ENCODE data around the gene PEA15. TPM values are rescaled to one million over a fixed set of nuclear protein-coding genes. Genes with fewer than 3 reads are reported as not detected.

The PEA15 gene
- polyA plus RNA-seq, 4 donors = 15.2 to 116 (median 47.9) TPM

- Histone ChIP-seq H3K27me3 (ENCODE audit: control insufficient read depth in 3 of 3, insufficient read depth in 3 of 3, low read length in 3 of 3) (no peaks in the 10 kb centered on the region), H3K27ac (ENCODE audit: low read depth in 1 of 3, low read length in 2 of 3) (no peak overlapping the region), H3K4me3 (ENCODE audit: low read depth in 1 of 3, low read length in 3 of 3) (no peak overlapping the region), H3K4me1 (ENCODE audit: control insufficient read depth in 3 of 3, insufficient read depth in 2 of 3, low read depth in 1 of 3, low read length in 2 of 3) (no peaks in the 10 kb centered on the region), H3K36me3 (ENCODE audit: control insufficient read depth in 3 of 3, insufficient read depth in 2 of 3, low read depth in 1 of 3, low read length in 3 of 3) (peaks cover 17 to 47% (median 43%) of the 10 kb centered on the region in 3 donors), H3K9me3 (ENCODE audit: control insufficient read depth in 2 of 2, insufficient read depth in 1 of 2, low read depth in 1 of 2, low read length in 1 of 2) (no peaks in the 10 kb centered on the region)
- 97 to 100% (median 97%) methylated on average over 1 of the region's 1 CpG for WGBS, 3 donors
- FAIRE-seq = no peak
- no peak for DNase-seq
These were observed 22.4 kb downstream of the PEA15 start for GRCh38 chr1:160227561-160227960.

GRCh38 chr1:160228431-160228830 is 23.2 kb downstream of the PEA15 start:
- Histone ChIP-seq H3K36me3 (ENCODE audit: control insufficient read depth in 3 of 3, insufficient read depth in 2 of 3, low read depth in 1 of 3, low read length in 3 of 3) (peaks cover 17 to 44% (median 39%) of the 10 kb centered on the region in 3 donors), H3K9me3 (ENCODE audit: control insufficient read depth in 2 of 2, insufficient read depth in 1 of 2, low read depth in 1 of 2, low read length in 1 of 2) (no peaks in the 10 kb centered on the region), H3K27ac (ENCODE audit: low read depth in 1 of 3, low read length in 2 of 3) (no peak overlapping the region), H3K4me3 (ENCODE audit: low read depth in 1 of 3, low read length in 3 of 3) (no peak overlapping the region), H3K4me1 (ENCODE audit: control insufficient read depth in 3 of 3, insufficient read depth in 2 of 3, low read depth in 1 of 3, low read length in 2 of 3) (no peaks in the 10 kb centered on the region), H3K27me3 (ENCODE audit: control insufficient read depth in 3 of 3, insufficient read depth in 3 of 3, low read length in 3 of 3) (no peaks in the 10 kb centered on the region)
- FAIRE-seq (no peak), DNase-seq (no peak)

- no peak for FAIRE-seq
- no peaks in the 10 kb centered on the region for H3K4me1 ChIP-seq (ENCODE audit: control insufficient read depth in 3 of 3, insufficient read depth in 2 of 3, low read depth in 1 of 3, low read length in 2 of 3)
- peaks cover 10 to 31% (median 23%) of the 10 kb centered on the region in 3 donors for H3K36me3 ChIP-seq (ENCODE audit: control insufficient read depth in 3 of 3, insufficient read depth in 2 of 3, low read depth in 1 of 3, low read length in 3 of 3)
- no peak overlapping the region for H3K4me3 ChIP-seq (ENCODE audit: low read depth in 1 of 3, low read length in 3 of 3)
- no peaks in the 10 kb centered on the region for H3K9me3 ChIP-seq (ENCODE audit: control insufficient read depth in 2 of 2, insufficient read depth in 1 of 2, low read depth in 1 of 2, low read length in 1 of 2)
- no peak for DNase-seq
- H3K27ac ChIP-seq (ENCODE audit: low read depth in 1 of 3, low read length in 2 of 3) = no peak overlapping the region
- H3K27me3 ChIP-seq (ENCODE audit: control insufficient read depth in 3 of 3, insufficient read depth in 3 of 3, low read length in 3 of 3) = no peaks in the 10 kb centered on the region
These were observed 27.7 kb downstream of the PEA15 start for GRCh38 chr1:160232911-160233310.

GRCh38 chr1:160236806-160237205 is 31.6 kb downstream of the PEA15 start:
- no peak overlapping the region for H3K4me3 ChIP-seq (ENCODE audit: low read depth in 1 of 3, low read length in 3 of 3)
- no peak for DNase-seq
- no peak overlapping the region for H3K27ac ChIP-seq (ENCODE audit: low read depth in 1 of 3, low read length in 2 of 3)
- no peak for FAIRE-seq
- H3K9me3 ChIP-seq (ENCODE audit: control insufficient read depth in 2 of 2, insufficient read depth in 1 of 2, low read depth in 1 of 2, low read length in 1 of 2) = no peaks in the 10 kb centered on the region
- H3K4me1 ChIP-seq (ENCODE audit: control insufficient read depth in 3 of 3, insufficient read depth in 2 of 3, low read depth in 1 of 3, low read length in 2 of 3) = no peaks in the 10 kb centered on the region
- peaks cover 16 to 33% (median 27%) of the 10 kb centered on the region in 3 donors for H3K36me3 ChIP-seq (ENCODE audit: control insufficient read depth in 3 of 3, insufficient read depth in 2 of 3, low read depth in 1 of 3, low read length in 3 of 3)
- 88 to 90% (median 90%) methylated on average over 5 of the region's 5 CpGs for WGBS, 3 donors
- no peaks in the 10 kb centered on the region for H3K27me3 ChIP-seq (ENCODE audit: control insufficient read depth in 3 of 3, insufficient read depth in 3 of 3, low read length in 3 of 3)

- no peak overlapping the region for H3K27ac ChIP-seq (ENCODE audit: low read depth in 1 of 3, low read length in 2 of 3)
- no peaks in the 10 kb centered on the region for H3K4me1 ChIP-seq (ENCODE audit: control insufficient read depth in 3 of 3, insufficient read depth in 2 of 3, low read depth in 1 of 3, low read length in 2 of 3)
- DNase-seq = no peak
- peaks cover 17 to 30% (median 28%) of the 10 kb centered on the region in 3 donors for H3K36me3 ChIP-seq (ENCODE audit: control insufficient read depth in 3 of 3, insufficient read depth in 2 of 3, low read depth in 1 of 3, low read length in 3 of 3)
- no peak for FAIRE-seq
- no peaks in the 10 kb centered on the region for H3K9me3 ChIP-seq (ENCODE audit: control insufficient read depth in 2 of 2, insufficient read depth in 1 of 2, low read depth in 1 of 2, low read length in 1 of 2)
- no peak overlapping the region for H3K4me3 ChIP-seq (ENCODE audit: low read depth in 1 of 3, low read length in 3 of 3)
- 91 to 96% (median 95%) methylated on average over 2 of the region's 2 CpGs for WGBS, 3 donors
- no peaks in the 10 kb centered on the region for H3K27me3 ChIP-seq (ENCODE audit: control insufficient read depth in 3 of 3, insufficient read depth in 3 of 3, low read length in 3 of 3)
These were observed 32.4 kb downstream of the PEA15 start for GRCh38 chr1:160237558-160237957.

- FAIRE-seq (no peak), DNase-seq (no peak)
- 90 to 94% (median 91%) methylated on average over 5 of the region's 5 CpGs for WGBS, 3 donors
- Histone ChIP-seq H3K9me3 (ENCODE audit: control insufficient read depth in 2 of 2, insufficient read depth in 1 of 2, low read depth in 1 of 2, low read length in 1 of 2) (no peaks in the 10 kb centered on the region), H3K4me1 (ENCODE audit: control insufficient read depth in 3 of 3, insufficient read depth in 2 of 3, low read depth in 1 of 3, low read length in 2 of 3) (no peaks in the 10 kb centered on the region), H3K36me3 (ENCODE audit: control insufficient read depth in 3 of 3, insufficient read depth in 2 of 3, low read depth in 1 of 3, low read length in 3 of 3) (peaks cover 17 to 31% (median 27%) of the 10 kb centered on the region in 3 donors), H3K27me3 (ENCODE audit: control insufficient read depth in 3 of 3, insufficient read depth in 3 of 3, low read length in 3 of 3) (no peaks in the 10 kb centered on the region), H3K4me3 (ENCODE audit: low read depth in 1 of 3, low read length in 3 of 3) (no peak overlapping the region), H3K27ac (ENCODE audit: low read depth in 1 of 3, low read length in 2 of 3) (no peak overlapping the region)
These were observed 33.2 kb downstream of the PEA15 start for GRCh38 chr1:160238408-160238807.

- no peak for DNase-seq
- FAIRE-seq = no peak
- H3K27ac ChIP-seq (ENCODE audit: low read depth in 1 of 3, low read length in 2 of 3) = no peak overlapping the region
- H3K27me3 ChIP-seq (ENCODE audit: control insufficient read depth in 3 of 3, insufficient read depth in 3 of 3, low read length in 3 of 3) = no peaks in the 10 kb centered on the region
- WGBS, 3 donors = 96 to 98% (median 97%) methylated on average over 24 of the region's 24 CpGs
- H3K9me3 ChIP-seq (ENCODE audit: control insufficient read depth in 2 of 2, insufficient read depth in 1 of 2, low read depth in 1 of 2, low read length in 1 of 2) = no peaks in the 10 kb centered on the region
- H3K4me1 ChIP-seq (ENCODE audit: control insufficient read depth in 3 of 3, insufficient read depth in 2 of 3, low read depth in 1 of 3, low read length in 2 of 3) = no peaks in the 10 kb centered on the region
- H3K36me3 ChIP-seq (ENCODE audit: control insufficient read depth in 3 of 3, insufficient read depth in 2 of 3, low read depth in 1 of 3, low read length in 3 of 3) = peaks cover 17 to 31% (median 27%) of the 10 kb centered on the region in 3 donors
- no peak overlapping the region for H3K4me3 ChIP-seq (ENCODE audit: low read depth in 1 of 3, low read length in 3 of 3)
These were observed 34.6 kb downstream of the PEA15 start for GRCh38 chr1:160239582-160240299.

- H3K36me3 ChIP-seq (ENCODE audit: control insufficient read depth in 3 of 3, insufficient read depth in 2 of 3, low read depth in 1 of 3, low read length in 3 of 3) = peaks cover 10 to 19% (median 17%) of the 10 kb centered on the region in 3 donors
- H3K27ac ChIP-seq (ENCODE audit: low read depth in 1 of 3, low read length in 2 of 3) = no peak overlapping the region
- H3K4me3 ChIP-seq (ENCODE audit: low read depth in 1 of 3, low read length in 3 of 3) = no peak overlapping the region
- no peaks in the 10 kb centered on the region for H3K9me3 ChIP-seq (ENCODE audit: control insufficient read depth in 2 of 2, insufficient read depth in 1 of 2, low read depth in 1 of 2, low read length in 1 of 2)
- no peak for FAIRE-seq
- no peaks in the 10 kb centered on the region for H3K27me3 ChIP-seq (ENCODE audit: control insufficient read depth in 3 of 3, insufficient read depth in 3 of 3, low read length in 3 of 3)
- no peaks in the 10 kb centered on the region for H3K4me1 ChIP-seq (ENCODE audit: control insufficient read depth in 3 of 3, insufficient read depth in 2 of 3, low read depth in 1 of 3, low read length in 2 of 3)
- DNase-seq = no peak
These were observed 38.6 kb downstream of the PEA15 start for GRCh38 chr1:160243767-160244166.

- Histone ChIP-seq H3K27ac (ENCODE audit: low read depth in 1 of 3, low read length in 2 of 3) (no peak overlapping the region), H3K27me3 (ENCODE audit: control insufficient read depth in 3 of 3, insufficient read depth in 3 of 3, low read length in 3 of 3) (no peaks in the 10 kb centered on the region), H3K36me3 (ENCODE audit: control insufficient read depth in 3 of 3, insufficient read depth in 2 of 3, low read depth in 1 of 3, low read length in 3 of 3) (peaks cover 9 to 19% (median 15%) of the 10 kb centered on the region in 3 donors), H3K9me3 (ENCODE audit: control insufficient read depth in 2 of 2, insufficient read depth in 1 of 2, low read depth in 1 of 2, low read length in 1 of 2) (no peaks in the 10 kb centered on the region), H3K4me3 (ENCODE audit: low read depth in 1 of 3, low read length in 3 of 3) (no peak overlapping the region), H3K4me1 (ENCODE audit: control insufficient read depth in 3 of 3, insufficient read depth in 2 of 3, low read depth in 1 of 3, low read length in 2 of 3) (no peaks in the 10 kb centered on the region)
- WGBS, 3 donors = 91 to 93% (median 93%) methylated on average over 1 of the region's 1 CpG
- no peak for FAIRE-seq
- DNase-seq = no peak
These were observed 39.0 kb downstream of the PEA15 start for GRCh38 chr1:160244209-160244608.
